B cell (primary cell): ENCODE data around the gene FKBP1A. TPM values are rescaled to one million over a fixed set of nuclear protein-coding genes. Genes with fewer than 3 reads are reported as not detected.

Experiments
- ATAC-seq: fragments of 200-7000 bp; cut with Tn5 transposase; one replicate; pipeline ENCODE4 v1.10.0; 2021; ENCODE audit warnings: low read depth, mild to moderate bottlenecking, moderate number of reproducible peaks, moderate library complexity
- CTCF ChIA-PET: fragments of 350-600 bp; sonication (Branson Sonifier 250); formaldehyde crosslinking; loops from one replicate; lab custom pipeline; 2021; ENCODE audit warnings: antibody characterized with exemption, inconsistent platforms; lab: Charles Lee
- POLR2A ChIA-PET: fragments of 350-600 bp; sonication (Branson Sonifier 250); formaldehyde crosslinking; loops from one replicate; lab custom pipeline; 2021; ENCODE audit warnings: antibody characterized with exemption; lab: Charles Lee
- DNase-seq: peaks from one replicate; pipeline ENCODE4 v3.0.0; 2013
- H2AFZ ChIP-seq: 2 replicates; pipeline ENCODE4 v1.6.1; 2012; ENCODE audit warnings: mild to moderate bottlenecking, low read depth, low read length; ENCODE audit not compliant: insufficient read depth, poor library complexity, severe bottlenecking
- H3K27ac ChIP-seq, 2 donors: 1 replicate in 1 of 2; 2 replicates in 1 of 2; pipeline ENCODE4 v1.5.1; 2012 to 2013; ENCODE audit warnings: low read length in 2 of 2, mild to moderate bottlenecking in 2 of 2, moderate library complexity in 1 of 2
- H3K27me3 ChIP-seq, 4 experiments: fragments of 200-600 bp in 1 of 4; sonication (generic) in 1 of 4; replicated peaks in 1 of 4; 1 replicate in 2 of 4; 2 replicates in 2 of 4; pipeline versions ENCODE4 v1.6.1 to v1.7.0; 2013 to 2016; ENCODE audit warnings: low read length in 3 of 4, mild to moderate bottlenecking in 2 of 4, mixed read lengths in 1 of 4, moderate library complexity in 1 of 4; ENCODE audit not compliant: insufficient read depth in 4 of 4, control insufficient read depth in 3 of 4; ENCODE audit errors: control extremely low read depth in 1 of 4
- H3K36me3 ChIP-seq, 2 experiments: replicated peaks in 1 of 2; 1 replicate in 1 of 2; 2 replicates in 1 of 2; pipeline versions ENCODE4 v1.6.1 to v1.7.1; 2013; ENCODE audit warnings: low read length in 1 of 2; ENCODE audit not compliant: insufficient read depth in 2 of 2, control insufficient read depth in 1 of 2; ENCODE audit errors: control extremely low read depth in 1 of 2, extremely low read depth in 1 of 2
- H3K4me1 ChIP-seq, 2 donors: fragments of 200-600 bp in 1 of 2; sonication (generic) in 1 of 2; 1 replicate in 1 of 2; 2 replicates in 1 of 2; pipeline versions ENCODE4 v1.5.1 to v1.6.1; 2013 to 2017; ENCODE audit warnings: low read length in 2 of 2; ENCODE audit not compliant: control insufficient read depth in 2 of 2, insufficient read depth in 2 of 2
- H3K4me2 ChIP-seq: replicated peaks from 2 replicates; pipeline ENCODE3; 2012; ENCODE audit warnings: mild to moderate bottlenecking, low read depth, low read length; ENCODE audit not compliant: poor library complexity, severe bottlenecking
- H3K4me3 ChIP-seq, 5 experiments: fragments of 200-600 bp in 1 of 5; sonication (generic) in 1 of 5; 1 replicate in 3 of 5; 2 replicates in 2 of 5; pipeline versions ENCODE4 v1.5.1 to v1.7.0; 2011 to 2016; ENCODE audit warnings: low read length in 4 of 5, mild to moderate bottlenecking in 4 of 5, low read depth in 2 of 5, control low read depth in 1 of 5, moderate library complexity in 1 of 5; ENCODE audit not compliant: insufficient read depth in 1 of 5; ENCODE audit errors: control extremely low read depth in 1 of 5, extremely low read depth in 1 of 5
- H3K79me2 ChIP-seq: fragments of 200-600 bp; sonication (generic); one replicate; pipeline ENCODE4 v1.6.0; 2016; ENCODE audit warnings: low read length; ENCODE audit not compliant: control insufficient read depth, insufficient read depth
- H3K9ac ChIP-seq: fragments of 200-600 bp; sonication (generic); 2 replicates; pipeline ENCODE4 v1.6.1; 2017; ENCODE audit warnings: mild to moderate bottlenecking, low read length, moderate library complexity
- H3K9me3 ChIP-seq, 3 donors: one replicate each; pipeline versions ENCODE4 v1.6.1 to v1.7.1; 2013; ENCODE audit warnings: low read length in 2 of 3; ENCODE audit not compliant: control insufficient read depth in 2 of 3, insufficient read depth in 1 of 3; ENCODE audit errors: control extremely low read depth in 1 of 3
- H4K20me1 ChIP-seq: 2 replicates; pipeline ENCODE4 v1.6.0; 2012; ENCODE audit warnings: mild to moderate bottlenecking, low read length; ENCODE audit not compliant: insufficient read depth, control insufficient read depth, poor library complexity, severe bottlenecking
- H3K27ac Mint-ChIP-seq: one replicate; pipeline ENCODE4 v1.8.0; 2021; ENCODE audit warnings: mixed read lengths
- H3K27me3 Mint-ChIP-seq: one replicate; pipeline ENCODE4 v1.8.0; 2021; ENCODE audit warnings: mixed read lengths
- H3K4me1 Mint-ChIP-seq: one replicate; pipeline ENCODE4 v1.8.0; 2021; ENCODE audit warnings: mixed read lengths
- H3K4me3 Mint-ChIP-seq: one replicate; pipeline ENCODE4 v1.8.0; 2021; ENCODE audit warnings: mixed read lengths
- H3K9me3 Mint-ChIP-seq: one replicate; pipeline ENCODE4 v1.8.0; 2022; ENCODE audit warnings: mixed read lengths; ENCODE audit not compliant: insufficient read depth
- EZH2 ChIP-seq: IDR thresholded peaks from 2 replicates; pipeline ENCODE4 v1.6.1; 2012; ENCODE audit warnings: borderline replicate concordance, low read depth, mild to moderate bottlenecking, moderate library complexity, low read length; ENCODE audit not compliant: insufficient read depth, poor library complexity, severe bottlenecking
- WGBS: methylation state at CpG from one replicate; pipeline ENCODE4 v1.1.5; 2013; ENCODE audit warnings: missing lambda C conversion rate; ENCODE audit not compliant: insufficient coverage; 5-methylcytosine and 5-hydroxymethylcytosine counted together
- intact Hi-C: fragments of 100-400 bp; cut with micrococcal nuclease; formaldehyde crosslinking; loops from one replicate; pipeline ENCODE4 v1.10.0; 2022
- polyA plus RNA-seq: library from polyadenylated mRNA; depleted of rRNA; stranded (reverse); fragments of >200 nt; gene quantifications from 2 replicates; pipeline ENCODE4 v1.2.3, GENCODE V29; 2012
- total RNA-seq, 2 donors: library from RNA; stranded (reverse); fragments of 120-200 nt in 1 of 2; gene quantifications; 1 replicate in 1 of 2; 2 replicates in 1 of 2; pipeline versions ENCODE4 v1.2.3 to v1.2.4, GENCODE V29; 2013 to 2022
- TF ChIP-seq, protein P1 (sequence below): fragments of 200-600 bp; IDR thresholded peaks from one replicate; pipeline ENCODE4 v1.8.0; 2022; ENCODE audit warnings: antibody characterized with exemption, mild to moderate bottlenecking

Gene FKBP1A
- total and polyA plus RNA-seq, 2 donors (not counting 1 experiment from before 2014, with no cell fraction given) = 86.3 to 86.7 TPM

DNA sequence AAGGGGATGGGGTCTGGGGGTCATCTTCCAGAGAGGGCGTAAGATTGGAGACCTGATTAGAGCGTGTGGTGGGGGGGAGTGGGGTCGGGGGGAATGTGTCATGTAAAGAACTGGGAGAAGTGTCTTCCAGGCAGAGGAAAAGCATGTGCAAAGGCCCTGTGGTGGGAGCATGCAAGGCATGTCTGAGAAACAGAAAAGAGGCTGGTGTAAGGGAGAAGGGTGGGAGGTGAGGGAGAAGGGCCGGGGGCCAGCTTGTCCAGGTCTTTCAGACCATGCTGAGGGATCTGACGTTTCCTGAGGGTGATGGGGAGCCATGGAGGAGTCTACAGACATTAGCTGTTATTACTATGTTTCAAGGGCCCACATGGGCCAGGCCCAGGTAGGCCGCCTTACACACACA, 30.4 kb upstream of the FKBP1A start:
- ChIA-PET CTCF (interaction anchor here (2.1 kb wide), 1 partner anchor 80 kb away, joined by 6 read pairs; no protein-coding TSS in a partner anchor), POLR2A (no interaction called here)
- Mint-ChIP-seq H3K4me1 (no peaks in the 10 kb centered on the region), H3K27me3 (no peaks in the 10 kb centered on the region), H3K4me3 (no peak overlapping the region), H3K27ac (no peak overlapping the region), H3K9me3 (peaks cover 9% of the 10 kb centered on the region)
- Histone ChIP-seq H2AFZ (no peak overlapping the region), H3K79me2 (no peaks in the 10 kb centered on the region), H3K4me2 (no peak overlapping the region), H3K27ac (no peak overlapping the region), H3K27me3 (peaks cover 0 to 1% (median 0%) of the 10 kb centered on the region in 4 experiments), H3K9me3 (peaks cover 2 to 28% (median 12%) of the 10 kb centered on the region in 3 donors), H3K4me1 (no peaks in the 10 kb centered on the region), H4K20me1 (no peaks in the 10 kb centered on the region), H3K4me3 (no peak overlapping the region), H3K36me3 (no peaks in the 10 kb centered on the region), H3K9ac (no peak overlapping the region)
- no peak for TF ChIP-seq EZH2
- TF ChIP-seq, protein P1, sequence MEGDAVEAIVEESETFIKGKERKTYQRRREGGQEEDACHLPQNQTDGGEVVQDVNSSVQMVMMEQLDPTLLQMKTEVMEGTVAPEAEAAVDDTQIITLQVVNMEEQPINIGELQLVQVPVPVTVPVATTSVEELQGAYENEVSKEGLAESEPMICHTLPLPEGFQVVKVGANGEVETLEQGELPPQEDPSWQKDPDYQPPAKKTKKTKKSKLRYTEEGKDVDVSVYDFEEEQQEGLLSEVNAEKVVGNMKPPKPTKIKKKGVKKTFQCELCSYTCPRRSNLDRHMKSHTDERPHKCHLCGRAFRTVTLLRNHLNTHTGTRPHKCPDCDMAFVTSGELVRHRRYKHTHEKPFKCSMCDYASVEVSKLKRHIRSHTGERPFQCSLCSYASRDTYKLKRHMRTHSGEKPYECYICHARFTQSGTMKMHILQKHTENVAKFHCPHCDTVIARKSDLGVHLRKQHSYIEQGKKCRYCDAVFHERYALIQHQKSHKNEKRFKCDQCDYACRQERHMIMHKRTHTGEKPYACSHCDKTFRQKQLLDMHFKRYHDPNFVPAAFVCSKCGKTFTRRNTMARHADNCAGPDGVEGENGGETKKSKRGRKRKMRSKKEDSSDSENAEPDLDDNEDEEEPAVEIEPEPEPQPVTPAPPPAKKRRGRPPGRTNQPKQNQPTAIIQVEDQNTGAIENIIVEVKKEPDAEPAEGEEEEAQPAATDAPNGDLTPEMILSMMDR = no peak
- no peak for ATAC-seq
- WGBS = 94% methylated on average over 4 of the region's 6 CpGs
- no peak for DNase-seq
- intact Hi-C loops = no loop called here

DNA sequence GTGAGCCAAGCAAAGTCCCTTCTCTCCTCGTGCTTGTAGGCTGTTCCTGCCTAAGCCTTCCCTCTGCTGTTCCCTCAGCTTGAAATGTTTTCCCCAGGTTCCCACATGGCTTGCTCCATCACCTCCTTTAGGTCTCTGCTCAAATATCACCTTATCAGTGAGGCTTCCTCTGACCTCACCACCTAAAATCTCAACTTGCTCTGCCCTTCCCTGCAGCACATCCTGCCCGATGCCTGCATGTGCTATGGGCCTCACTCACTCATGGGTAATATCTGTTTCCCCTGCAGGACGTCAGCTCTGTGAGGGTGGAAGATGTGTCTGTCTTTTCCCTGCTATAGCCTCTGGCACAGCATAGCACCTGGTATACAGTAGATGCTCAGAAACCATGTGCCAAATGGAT, 29.9 kb upstream of the FKBP1A start:
- no peaks in the 10 kb centered on the region for H3K4me1 ChIP-seq
- H3K4me2 ChIP-seq = no peak overlapping the region
- H4K20me1 ChIP-seq = no peaks in the 10 kb centered on the region
- H3K4me3 ChIP-seq = no peak overlapping the region
- TF ChIP-seq, protein P1 = no peak
- no peak for TF ChIP-seq EZH2
- no peak overlapping the region for H3K4me3 Mint-ChIP-seq
- H2AFZ ChIP-seq = no peak overlapping the region
- intact Hi-C loops = no loop called here
- no peak overlapping the region for H3K27ac ChIP-seq
- ATAC-seq (no peak), DNase-seq (no peak)
- peaks cover 9% of the 10 kb centered on the region for H3K9me3 Mint-ChIP-seq
- no peaks in the 10 kb centered on the region for H3K4me1 Mint-ChIP-seq
- no peaks in the 10 kb centered on the region for H3K79me2 ChIP-seq
- no peaks in the 10 kb centered on the region for H3K36me3 ChIP-seq
- 39% methylated on average over 2 of the region's 3 CpGs for WGBS
- no peak overlapping the region for H3K9ac ChIP-seq
- ChIA-PET CTCF (interaction anchor here (1.2 to 2.1 kb wide), 2 partner anchors 14 to 81 kb away, joined by 3 to 6 read pairs; no protein-coding TSS in a partner anchor), POLR2A (no interaction called here)
- no peak overlapping the region for H3K27ac Mint-ChIP-seq
- peaks cover 0 to 3% (median 0%) of the 10 kb centered on the region in 4 experiments for H3K27me3 ChIP-seq
- no peaks in the 10 kb centered on the region for H3K27me3 Mint-ChIP-seq
- peaks cover 2 to 28% (median 16%) of the 10 kb centered on the region in 3 donors for H3K9me3 ChIP-seq
